Measurements from ENCODE around the gene FHDC1. TPM values are rescaled to one million over a fixed set of nuclear protein-coding genes. Genes with fewer than 3 reads are reported as not detected.
A peak's percentile ranks its signal among the peaks of the same experiment; 100 is the strongest.

Gene FHDC1
- total RNA-seq, 1 donor from 2014 or later: 1.5 TPM

- H3K27ac ChIP-seq (ENCODE audit: low read depth, low read length): no peak overlapping the region
- no peak overlapping the region for H3K4me3 Mint-ChIP-seq (ENCODE audit: unreplicated experiment)
Observed at GRCh38 chr4:152949930-152950329, 13.8 kb downstream of the FHDC1 start.

DNA sequence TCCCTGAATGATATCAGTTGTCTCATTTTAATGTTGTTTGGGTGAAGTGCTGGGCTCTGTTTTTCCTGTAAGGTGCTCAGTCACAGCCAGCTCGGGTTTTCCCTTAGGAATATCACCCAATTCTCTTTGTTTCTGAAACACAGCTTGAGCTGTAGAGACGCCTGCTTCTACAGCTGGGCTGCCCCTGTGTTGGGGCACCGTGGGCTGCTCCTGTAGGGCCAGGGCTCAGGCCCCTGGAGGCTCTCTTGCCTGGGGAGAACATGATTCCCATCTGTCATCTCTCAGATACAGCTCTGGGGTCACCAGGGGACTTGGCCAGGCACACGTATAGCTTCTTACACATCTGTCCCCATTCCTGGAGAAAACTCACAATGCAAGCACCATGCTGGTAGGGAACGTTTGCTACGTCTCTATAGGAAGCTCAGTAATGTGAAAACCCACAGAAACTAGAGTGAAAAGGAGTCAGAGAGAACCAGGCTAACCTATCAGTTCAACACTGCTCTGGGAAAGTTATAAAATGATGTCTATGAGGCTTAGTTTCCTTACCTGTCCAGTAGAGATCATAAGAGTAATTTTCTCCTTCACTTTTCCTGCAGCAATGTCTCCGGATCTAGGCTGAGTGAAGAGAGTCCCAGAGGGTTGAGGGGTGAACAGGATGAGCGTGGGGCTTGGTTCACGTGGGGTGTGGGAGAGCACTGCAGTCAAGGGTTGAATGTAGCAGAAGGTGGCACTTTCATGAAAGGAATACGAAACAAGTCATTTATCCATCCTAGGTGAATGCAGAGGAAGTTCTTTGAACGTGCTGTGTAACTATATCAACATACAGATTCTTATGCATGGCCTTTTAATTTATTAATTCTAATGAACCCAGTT, 14.5 kb downstream of the FHDC1 start:
- Histone ChIP-seq H3K79me2 (ENCODE audit: insufficient read depth, low read length) (no peaks in the 10 kb centered on the region), H3K27me3 (ENCODE audit: insufficient read depth, low read length) (peaks cover 4% of the 10 kb centered on the region), H3K4me2 (ENCODE audit: low read length) (no peak overlapping the region), H4K20me1 (ENCODE audit: insufficient read depth, low read length) (no peaks in the 10 kb centered on the region), H3K36me3 (ENCODE audit: insufficient read depth, low read length) (no peaks in the 10 kb centered on the region), H3K9me3 (ENCODE audit: insufficient read depth, low read depth, low read length) (no peaks in the 10 kb centered on the region), H2AFZ (ENCODE audit: low read depth, low read length) (no peak overlapping the region), H3K9ac (ENCODE audit: low read length) (no peak overlapping the region), H3K4me1 (ENCODE audit: insufficient read depth, low read length) (peaks cover 5% of the 10 kb centered on the region), H3K4me3 (ENCODE audit: insufficient read depth, low read depth, low read length) (no peak overlapping the region), H3K27ac (ENCODE audit: low read depth, low read length) (no peak overlapping the region)
- Mint-ChIP-seq H3K9me3 (ENCODE audit: unreplicated experiment) (no peaks in the 10 kb centered on the region), H3K27me3 (ENCODE audit: low read depth, unreplicated experiment) (no peaks in the 10 kb centered on the region), H3K4me3 (ENCODE audit: unreplicated experiment) (no peak overlapping the region), H3K4me1 (ENCODE audit: low read depth, unreplicated experiment) (peaks cover 12% of the 10 kb centered on the region), H3K27ac (ENCODE audit: unreplicated experiment) (no peak overlapping the region), H3K36me3 (ENCODE audit: low read depth, unreplicated experiment) (no peaks in the 10 kb centered on the region)
- no peak for TF ChIP-seq EZH2 (IDR thresholded peaks at IDR 0.05; ENCODE audit: insufficient read depth, low read length)
- DNase-seq (ENCODE audit: low read depth): no peak
- FAIRE-seq: no peak

More at GRCh38 chr4:152949930-152950329, 13.8 kb downstream of the FHDC1 start:
- Histone ChIP-seq H3K9me3 (ENCODE audit: insufficient read depth, low read depth, low read length) (no peaks in the 10 kb centered on the region), H3K4me3 (ENCODE audit: insufficient read depth, low read depth, low read length) (no peak overlapping the region), H4K20me1 (ENCODE audit: insufficient read depth, low read length) (no peaks in the 10 kb centered on the region), H3K4me2 (ENCODE audit: low read length) (no peak overlapping the region), H3K36me3 (ENCODE audit: insufficient read depth, low read length) (no peaks in the 10 kb centered on the region), H3K27me3 (ENCODE audit: insufficient read depth, low read length) (peaks cover 4% of the 10 kb centered on the region), H3K9ac (ENCODE audit: low read length) (no peak overlapping the region), H3K79me2 (ENCODE audit: insufficient read depth, low read length) (no peaks in the 10 kb centered on the region), H3K4me1 (ENCODE audit: insufficient read depth, low read length) (peaks cover 5% of the 10 kb centered on the region), H2AFZ (ENCODE audit: low read depth, low read length) (no peak overlapping the region)
- TF ChIP-seq EZH2 (IDR thresholded peaks at IDR 0.05; ENCODE audit: insufficient read depth, low read length): no peak
- TF ChIP-seq, protein P1, sequence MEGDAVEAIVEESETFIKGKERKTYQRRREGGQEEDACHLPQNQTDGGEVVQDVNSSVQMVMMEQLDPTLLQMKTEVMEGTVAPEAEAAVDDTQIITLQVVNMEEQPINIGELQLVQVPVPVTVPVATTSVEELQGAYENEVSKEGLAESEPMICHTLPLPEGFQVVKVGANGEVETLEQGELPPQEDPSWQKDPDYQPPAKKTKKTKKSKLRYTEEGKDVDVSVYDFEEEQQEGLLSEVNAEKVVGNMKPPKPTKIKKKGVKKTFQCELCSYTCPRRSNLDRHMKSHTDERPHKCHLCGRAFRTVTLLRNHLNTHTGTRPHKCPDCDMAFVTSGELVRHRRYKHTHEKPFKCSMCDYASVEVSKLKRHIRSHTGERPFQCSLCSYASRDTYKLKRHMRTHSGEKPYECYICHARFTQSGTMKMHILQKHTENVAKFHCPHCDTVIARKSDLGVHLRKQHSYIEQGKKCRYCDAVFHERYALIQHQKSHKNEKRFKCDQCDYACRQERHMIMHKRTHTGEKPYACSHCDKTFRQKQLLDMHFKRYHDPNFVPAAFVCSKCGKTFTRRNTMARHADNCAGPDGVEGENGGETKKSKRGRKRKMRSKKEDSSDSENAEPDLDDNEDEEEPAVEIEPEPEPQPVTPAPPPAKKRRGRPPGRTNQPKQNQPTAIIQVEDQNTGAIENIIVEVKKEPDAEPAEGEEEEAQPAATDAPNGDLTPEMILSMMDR (IDR thresholded peaks at IDR 0.05; ENCODE audit: insufficient read depth, low read depth, low read length): no peak
- peaks cover 12% of the 10 kb centered on the region for H3K4me1 Mint-ChIP-seq (ENCODE audit: low read depth, unreplicated experiment)
- DNase-seq (ENCODE audit: low read depth) (no peak), FAIRE-seq (no peak)
- no peaks in the 10 kb centered on the region for H3K27me3 Mint-ChIP-seq (ENCODE audit: low read depth, unreplicated experiment)
- H3K9me3 Mint-ChIP-seq (ENCODE audit: unreplicated experiment): no peaks in the 10 kb centered on the region
- H3K27ac Mint-ChIP-seq (ENCODE audit: unreplicated experiment): no peak overlapping the region
- no peaks in the 10 kb centered on the region for H3K36me3 Mint-ChIP-seq (ENCODE audit: low read depth, unreplicated experiment)

GRCh38 chr4:152951348-152951747, 15.2 kb downstream of the FHDC1 start:
- no peaks in the 10 kb centered on the region for H3K36me3 Mint-ChIP-seq (ENCODE audit: low read depth, unreplicated experiment)
- DNase-seq (ENCODE audit: low read depth) (peak; percentile 52), FAIRE-seq (no peak)
- H3K27ac Mint-ChIP-seq (ENCODE audit: unreplicated experiment): no peak overlapping the region
- Histone ChIP-seq H2AFZ (ENCODE audit: low read depth, low read length) (no peak overlapping the region), H3K27me3 (ENCODE audit: insufficient read depth, low read length) (peaks cover 4% of the 10 kb centered on the region), H3K4me2 (ENCODE audit: low read length) (peak overlapping the region; percentile 62), H3K79me2 (ENCODE audit: insufficient read depth, low read length) (no peaks in the 10 kb centered on the region), H3K36me3 (ENCODE audit: insufficient read depth, low read length) (no peaks in the 10 kb centered on the region), H3K4me1 (ENCODE audit: insufficient read depth, low read length) (peaks cover 7% of the 10 kb centered on the region), H3K9ac (ENCODE audit: low read length) (peak overlapping the region; percentile 43), H3K27ac (ENCODE audit: low read depth, low read length) (peak overlapping the region; percentile 5), H4K20me1 (ENCODE audit: insufficient read depth, low read length) (no peaks in the 10 kb centered on the region), H3K4me3 (ENCODE audit: insufficient read depth, low read depth, low read length) (peak overlapping the region; percentile 9), H3K9me3 (ENCODE audit: insufficient read depth, low read depth, low read length) (no peaks in the 10 kb centered on the region)
- no peak overlapping the region for H3K4me3 Mint-ChIP-seq (ENCODE audit: unreplicated experiment)
- H3K9me3 Mint-ChIP-seq (ENCODE audit: unreplicated experiment): no peaks in the 10 kb centered on the region
- no peaks in the 10 kb centered on the region for H3K27me3 Mint-ChIP-seq (ENCODE audit: low read depth, unreplicated experiment)
- H3K4me1 Mint-ChIP-seq (ENCODE audit: low read depth, unreplicated experiment): peaks cover 12% of the 10 kb centered on the region
- TF ChIP-seq EZH2 (IDR thresholded peaks at IDR 0.05; ENCODE audit: insufficient read depth, low read length): no peak
- TF ChIP-seq, protein P1 (IDR thresholded peaks at IDR 0.05; ENCODE audit: insufficient read depth, low read depth, low read length): no peak

All from astrocyte (in vitro differentiated cells and primary cell).